Tibial artery (tissue), 4 donors: ENCODE measurements around the gene SNX8.

Source experiments
- DNase-seq, 2 donors: peaks; one replicate each; pipeline ENCODE4 v3.0.0-alpha.2; 2019
- H3K27ac ChIP-seq, 2 donors: fragments of 200-600 bp; sonication (generic) in 1 of 2; 1 replicate in 1 of 2; 2 replicates in 1 of 2; pipeline ENCODE4 v1.5.1; 2018 to 2019; ENCODE audit warnings: mild to moderate bottlenecking in 1 of 2
- H3K27me3 ChIP-seq, 2 donors: fragments of 200-600 bp; sonication (generic) in 1 of 2; one replicate each; pipeline versions ENCODE4 v1.5.1 to v1.6.0; 2016 to 2019
- H3K36me3 ChIP-seq, 3 donors: fragments of 200-600 bp; sonication (generic) in 2 of 3; one replicate each; pipeline ENCODE4 v1.5.1; 2016 to 2019; ENCODE audit warnings: mild to moderate bottlenecking in 2 of 3
- H3K4me1 ChIP-seq, 4 donors: fragments of 200-600 bp; sonication (generic) in 2 of 4; 1 replicate in 3 of 4; 2 replicates in 1 of 4; pipeline ENCODE4 v1.5.1; 2016 to 2019
- H3K4me3 ChIP-seq, 2 donors: fragments of 200-600 bp; sonication (generic) in 1 of 2; 1 replicate in 1 of 2; 2 replicates in 1 of 2; pipeline ENCODE4 v1.5.1; 2018 to 2019; ENCODE audit warnings: mild to moderate bottlenecking in 2 of 2
- H3K9me3 ChIP-seq, 3 donors: fragments of 200-600 bp; sonication (generic) in 1 of 3; one replicate each; pipeline ENCODE4 v1.5.1; 2016 to 2019
- CTCF ChIP-seq, 2 experiments: fragments of 200-600 bp in 1 of 2; fragments of 450-650 bp in 1 of 2; IDR thresholded peaks; one replicate each; pipeline ENCODE4 v1.5.1; 2017 to 2019; ENCODE audit warnings: antibody characterized with exemption in 2 of 2, mild to moderate bottlenecking in 1 of 2, moderate library complexity in 1 of 2
- intact Hi-C: fragments of 100-400 bp; cut with DNase I; formaldehyde crosslinking; loops from one replicate; pipeline ENCODE4 v1.15.0; 2023; ENCODE audit warnings: low total_unique reads

SNX8 gene

DNA sequence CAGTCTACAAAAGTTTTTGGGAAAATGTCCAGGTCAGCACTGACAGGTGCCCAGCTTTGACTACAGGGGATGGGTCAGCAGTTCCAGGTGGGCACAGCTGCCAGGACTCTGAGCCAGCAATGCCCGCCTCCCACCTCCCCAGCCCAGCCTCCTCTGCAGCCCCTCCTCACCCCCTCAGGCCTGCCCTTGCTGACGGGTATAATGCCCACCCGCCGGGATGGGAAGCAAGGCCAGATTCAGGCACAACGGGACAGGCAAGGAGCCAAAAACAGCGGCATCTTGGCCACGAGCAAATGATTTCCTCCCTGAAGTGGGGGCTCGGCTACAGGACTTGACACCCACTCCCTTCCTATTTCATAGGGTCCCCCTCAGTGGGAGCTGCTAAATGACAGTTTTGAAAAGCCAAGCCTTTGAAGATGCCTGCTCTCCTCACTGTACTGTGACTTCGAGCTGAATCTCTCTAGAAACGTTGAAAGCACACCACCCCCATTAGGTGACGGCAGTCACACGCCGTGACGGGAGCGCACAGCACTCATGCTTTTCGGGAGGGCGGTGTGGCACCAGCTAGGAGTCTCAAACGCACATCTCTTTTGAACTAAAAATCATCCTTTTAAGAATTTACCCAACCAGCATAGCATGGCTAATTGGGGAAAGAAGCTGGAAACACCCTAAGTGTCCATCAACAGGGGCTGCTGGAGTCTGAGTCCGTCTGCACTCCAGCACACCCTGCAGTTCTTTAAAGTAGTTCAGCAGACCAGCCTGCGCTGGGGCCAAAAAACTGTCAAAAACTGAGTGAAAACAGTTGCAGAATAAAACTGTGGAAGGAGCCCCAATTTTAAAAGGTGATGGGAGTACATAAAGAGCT, 111.1 kb downstream of the SNX8 start:
- Histone ChIP-seq H3K4me3 (no peak overlapping the region), H3K27ac (no peak overlapping the region), H3K36me3 (peaks cover 13 to 49% (median 33%) of the 10 kb centered on the region in 3 donors), H3K4me1 (peaks cover 0 to 12% (median 5%) of the 10 kb centered on the region in 4 donors), H3K9me3 (no peaks in the 10 kb centered on the region), H3K27me3 (no peaks in the 10 kb centered on the region)
- intact Hi-C loops, result no loop called here
- TF ChIP-seq CTCF (IDR thresholded peaks at IDR 0.05), result no peak
- peak in 1 of 2 donors; percentile 51 for DNase-seq

DNA sequence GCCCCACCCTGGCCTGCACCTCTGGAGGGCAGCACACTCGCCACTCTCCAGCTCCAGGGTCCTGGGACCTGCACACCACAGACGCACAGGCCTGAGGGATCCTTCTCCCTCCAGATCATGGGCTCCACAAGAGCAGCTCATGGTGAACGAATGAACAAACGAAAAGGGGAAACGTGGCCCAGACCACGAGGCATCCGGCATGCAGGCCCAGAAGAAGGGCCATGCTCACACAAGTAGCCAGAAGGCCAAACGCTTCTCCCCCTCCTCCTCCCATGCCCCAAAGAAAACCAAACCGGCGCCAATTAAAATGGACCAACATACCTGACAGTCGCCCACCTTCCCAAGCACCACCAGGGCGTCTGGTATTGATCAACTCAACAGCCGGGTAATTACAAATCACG, 111.9 kb downstream of the SNX8 start:
- Histone ChIP-seq H3K4me1 (peaks cover 0 to 12% (median 5%) of the 10 kb centered on the region in 4 donors), H3K4me3 (no peak overlapping the region), H3K36me3 (peaks cover 13 to 43% (median 28%) of the 10 kb centered on the region in 3 donors), H3K27ac (no peak overlapping the region), H3K27me3 (no peaks in the 10 kb centered on the region), H3K9me3 (no peaks in the 10 kb centered on the region)
- peak in 1 of 2 donors; percentile 3 for DNase-seq
- intact Hi-C loops, result no loop called here
- no peak for TF ChIP-seq CTCF (IDR thresholded peaks at IDR 0.05)
